Neuronal stem cell (in vitro differentiated cells): ENCODE data around the gene PGM1. TPM values are rescaled to one million over a fixed set of nuclear protein-coding genes. Genes with fewer than 3 reads are reported as not detected.

Experiments
- small RNA-seq: library from polyadenylated mRNA; stranded (forward); fragments of <200 nt; extraction: miRNeasy Mini kit (QIAGEN cat#:217004); gene quantifications from one replicate; pipeline ENCODE3, GENCODE V24; 2013; ENCODE audit not compliant: insufficient read depth

PGM1 gene

Small RNA genes lying within 50 kb of the gene (small RNA-seq; reads per million reads assigned to genes)
- gene RF02105: not detected
- gene RF02106: not detected
- not detected for gene RF02107
- not detected for gene RF02108
- not detected for gene RF02109
- gene RF02110: not detected
